NCI-H1105 treated with DMSO at 0.1 percent for 48 hours (cell line): ENCODE measurements around the gene KCNG2.
A peak's percentile ranks its signal among the peaks of the same experiment; 100 is the strongest.
"Not testable (repeated sequence)": the region's sequence is repeated elsewhere in the genome, so short reads cannot be mapped to it uniquely, and the experiment has no call there.

Source experiments
- DNase-seq: peaks from one replicate; lab custom pipeline; 2025; lab: John Stamatoyannopoulos, UW

Gene KCNG2, protein sequence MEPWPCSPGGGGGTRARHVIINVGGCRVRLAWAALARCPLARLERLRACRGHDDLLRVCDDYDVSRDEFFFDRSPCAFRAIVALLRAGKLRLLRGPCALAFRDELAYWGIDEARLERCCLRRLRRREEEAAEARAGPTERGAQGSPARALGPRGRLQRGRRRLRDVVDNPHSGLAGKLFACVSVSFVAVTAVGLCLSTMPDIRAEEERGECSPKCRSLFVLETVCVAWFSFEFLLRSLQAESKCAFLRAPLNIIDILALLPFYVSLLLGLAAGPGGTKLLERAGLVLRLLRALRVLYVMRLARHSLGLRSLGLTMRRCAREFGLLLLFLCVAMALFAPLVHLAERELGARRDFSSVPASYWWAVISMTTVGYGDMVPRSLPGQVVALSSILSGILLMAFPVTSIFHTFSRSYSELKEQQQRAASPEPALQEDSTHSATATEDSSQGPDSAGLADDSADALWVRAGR

DNA sequence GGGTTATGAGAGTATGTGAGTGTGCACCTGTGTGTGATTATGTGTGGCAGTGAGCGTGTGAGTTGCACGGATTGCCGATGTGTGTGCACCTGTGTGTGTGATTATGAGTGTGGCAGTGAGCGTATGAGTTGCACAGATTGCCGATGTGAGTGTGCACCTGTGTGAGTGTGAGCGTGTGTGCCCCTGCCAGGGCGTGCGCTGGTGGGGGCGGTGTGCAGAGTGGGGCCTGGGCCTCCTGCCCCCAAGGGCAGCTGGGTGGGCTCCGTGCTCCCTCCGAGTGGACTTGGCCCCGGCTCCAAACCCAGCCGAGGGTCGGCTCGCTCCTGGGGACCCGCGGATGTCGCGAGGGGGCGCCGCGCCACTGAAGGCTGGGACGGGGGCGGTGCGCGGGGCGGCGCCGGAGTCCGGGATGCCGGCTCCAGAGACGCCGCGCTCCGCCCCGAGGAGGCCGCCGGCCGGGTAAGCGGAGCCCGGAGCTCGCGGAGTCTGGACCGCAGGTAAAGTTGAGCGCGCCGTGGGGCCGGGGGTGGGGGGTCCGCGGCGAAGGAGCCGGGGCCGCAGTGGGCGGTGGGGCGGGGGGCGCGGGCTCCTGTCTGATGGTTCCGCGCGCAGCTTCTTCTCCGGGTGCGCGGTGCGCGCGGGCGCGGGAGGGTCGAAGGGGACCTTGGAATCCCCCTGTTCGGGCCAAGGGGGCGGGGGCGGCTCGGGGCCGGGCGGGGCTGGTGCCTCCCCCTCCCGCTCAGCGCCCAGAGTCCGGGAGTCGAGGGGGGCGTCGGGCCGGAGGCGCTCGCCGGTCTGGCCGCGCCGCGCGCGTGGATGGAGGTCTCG, at the start of gene KCNG2:
TSS of gene KCNG2 (plus strand) at position 421 of the 828 bp plus-strand sequence. CDS start 65,730 bp downstream, outside the sequence.
- DNase-seq, result peak; percentile 41

DNA sequence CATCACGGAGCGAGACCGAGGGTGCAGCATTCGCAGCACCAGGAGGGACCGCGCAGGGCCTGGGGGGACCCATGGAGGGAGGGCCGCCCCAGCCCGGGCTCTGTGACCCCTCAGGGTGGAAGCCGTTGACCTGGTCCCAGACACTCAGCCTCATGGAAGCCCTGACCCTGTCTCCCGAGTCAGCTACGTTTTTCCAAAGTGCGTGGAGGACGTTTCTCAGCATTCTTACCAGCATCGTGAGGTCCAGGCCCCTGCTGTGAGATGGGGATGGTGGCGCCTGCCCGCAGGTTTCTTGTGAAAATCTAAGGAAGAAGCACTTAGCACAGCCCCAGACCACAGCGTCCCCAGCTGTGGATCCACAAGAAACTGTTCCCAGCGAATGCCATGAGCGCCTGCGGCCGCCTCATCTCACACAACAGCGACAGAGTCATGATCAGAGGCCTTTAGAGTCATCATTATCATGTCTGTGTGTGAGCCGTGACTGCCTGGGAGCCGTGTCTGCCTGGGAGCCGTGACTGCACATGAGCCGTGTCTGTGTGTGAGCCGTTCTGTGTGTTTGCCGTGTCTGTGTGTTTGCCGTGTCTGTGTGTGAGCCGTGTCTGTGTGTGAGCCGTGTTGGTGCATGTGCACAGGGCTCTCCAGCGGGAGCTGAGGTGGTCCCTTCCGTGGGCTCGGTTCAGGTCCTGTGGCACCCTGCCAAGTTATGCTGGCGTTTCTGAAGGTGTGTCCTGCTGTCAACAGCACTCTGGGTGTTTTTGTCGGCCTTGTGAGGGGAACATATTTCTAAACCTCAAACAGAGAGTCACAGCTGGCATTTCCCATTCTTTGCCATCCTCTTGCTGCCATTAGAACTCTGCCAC, 49.2 kb upstream of the KCNG2 start:
- DNase-seq, result no peak

DNA sequence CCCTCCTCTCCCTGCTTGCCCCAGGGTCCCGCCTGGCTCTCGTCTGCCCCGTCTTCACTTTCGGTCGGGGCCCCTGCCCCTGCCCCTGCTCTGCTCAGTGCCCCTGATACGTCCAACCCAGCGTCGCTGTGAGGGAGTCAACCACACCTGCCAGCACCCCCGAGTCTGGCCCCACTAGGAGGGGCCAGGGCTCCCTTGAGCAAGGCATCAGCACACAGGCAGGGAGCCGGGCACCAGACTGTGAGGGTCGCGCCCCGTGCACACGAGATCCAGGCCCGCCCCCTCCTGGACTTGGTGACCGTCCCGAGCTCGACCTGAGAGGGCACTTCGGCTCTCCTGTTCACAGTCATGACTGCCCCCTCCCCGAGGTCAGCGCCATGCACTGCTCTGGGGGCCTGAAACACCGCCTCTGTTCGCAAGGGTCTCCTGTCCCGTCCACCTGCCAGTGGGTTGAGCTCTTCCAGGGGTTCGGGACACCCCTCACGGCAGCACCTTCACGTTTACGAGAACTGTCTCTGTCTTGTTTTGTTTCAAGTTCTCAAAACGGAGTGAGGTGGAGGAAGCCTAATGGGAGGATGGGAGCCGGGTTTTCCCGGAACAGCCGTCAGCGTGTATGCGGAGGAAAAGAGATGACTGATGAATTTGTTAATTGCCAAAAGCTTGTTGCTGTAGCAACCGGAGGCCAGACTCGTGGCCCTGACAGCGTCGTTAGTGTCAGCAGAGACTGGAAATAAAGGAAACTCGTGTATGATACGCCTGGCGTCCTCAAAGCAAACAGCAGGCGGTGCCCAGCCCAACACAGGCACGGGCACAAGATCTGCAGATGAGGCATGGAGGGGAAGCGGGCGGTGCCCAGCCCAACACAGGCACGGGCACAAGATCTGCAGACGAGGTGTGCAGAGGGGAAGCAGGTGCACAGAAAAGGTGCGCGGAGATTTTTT, 48.2 kb upstream of the KCNG2 start:
- no peak for DNase-seq

DNA sequence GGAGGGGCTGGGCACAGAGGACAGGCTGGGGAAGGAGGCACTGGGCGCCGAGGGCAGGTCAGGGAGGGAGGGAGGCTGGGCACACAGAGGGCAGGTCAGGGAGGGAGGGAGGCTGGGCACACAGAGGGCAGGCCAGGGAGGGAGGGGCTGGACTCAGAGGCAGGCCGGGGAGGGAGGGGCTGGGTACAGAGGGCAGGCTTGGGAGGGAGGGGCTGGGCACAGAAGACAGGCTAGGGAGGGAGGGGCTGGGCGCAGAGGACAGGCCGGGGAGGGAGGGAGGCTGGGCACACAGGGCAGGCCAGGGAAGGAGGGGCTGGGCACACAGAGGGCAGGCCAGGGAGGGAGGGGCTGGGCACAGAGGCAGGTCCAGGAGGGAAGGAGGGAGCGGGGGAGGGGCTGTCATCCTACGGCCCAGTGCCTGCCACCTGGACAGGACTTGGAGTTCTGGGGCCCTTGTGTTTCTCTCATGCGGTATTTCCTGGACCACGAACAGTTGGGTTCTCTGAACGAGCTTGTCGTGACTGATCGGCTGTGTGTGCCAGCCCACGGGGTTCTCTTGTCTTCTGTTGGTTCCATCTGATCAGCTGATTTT, 46.7 kb upstream of the KCNG2 start:
- no peak for DNase-seq

DNA sequence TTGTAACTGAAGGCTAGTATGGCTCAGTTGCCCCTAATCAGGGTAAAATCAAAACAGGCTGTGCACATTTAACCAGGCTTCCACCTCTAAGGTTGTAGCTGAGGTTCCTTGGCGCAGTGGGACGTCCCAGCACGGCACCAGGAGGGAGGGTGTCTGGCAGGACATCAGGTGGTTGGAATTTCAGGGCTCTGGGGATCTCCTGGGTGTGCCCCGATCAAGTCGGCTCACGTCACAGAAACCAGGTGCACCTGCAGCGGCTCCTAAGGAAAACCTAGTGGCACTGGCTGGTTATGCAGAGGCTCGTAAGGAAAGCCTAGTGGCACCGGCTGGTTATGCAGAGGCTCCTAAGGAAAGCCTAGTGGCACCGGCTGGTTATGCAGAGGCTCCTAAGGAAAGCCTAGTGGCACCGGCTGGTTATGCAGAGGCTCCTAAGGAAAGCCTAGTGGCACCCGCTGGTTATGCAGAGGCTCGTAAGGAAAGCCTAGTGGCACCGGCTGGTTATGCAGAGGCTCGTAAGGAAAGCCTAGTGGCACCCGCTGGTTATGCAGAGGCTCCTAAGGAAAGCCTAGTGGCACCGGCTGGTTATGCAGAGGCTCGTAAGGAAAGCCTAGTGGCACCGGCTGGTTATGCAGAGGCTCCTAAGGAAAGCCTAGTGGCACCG, 45.7 kb upstream of the KCNG2 start:
- not testable (repeated sequence) for DNase-seq

DNA sequence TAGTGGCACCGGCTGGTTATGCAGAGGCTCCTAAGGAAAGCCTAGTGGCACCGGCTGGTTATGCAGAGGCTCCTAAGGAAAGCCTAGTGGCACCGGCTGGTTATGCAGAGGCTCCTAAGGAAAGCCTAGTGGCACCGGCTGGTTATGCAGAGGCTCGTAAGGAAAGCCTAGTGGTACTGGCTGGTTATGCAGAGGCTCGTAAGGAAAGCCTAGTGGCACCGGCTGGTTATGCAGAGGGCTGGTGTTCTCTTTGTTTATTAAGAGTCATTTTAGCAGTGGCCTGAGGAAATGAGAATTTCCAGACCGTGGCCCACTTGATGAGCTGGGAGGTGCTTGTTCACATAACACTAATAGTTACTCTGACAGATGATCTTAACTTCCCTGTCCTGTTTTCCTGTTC, 44.8 kb upstream of the KCNG2 start:
- not testable (repeated sequence) for DNase-seq

DNA sequence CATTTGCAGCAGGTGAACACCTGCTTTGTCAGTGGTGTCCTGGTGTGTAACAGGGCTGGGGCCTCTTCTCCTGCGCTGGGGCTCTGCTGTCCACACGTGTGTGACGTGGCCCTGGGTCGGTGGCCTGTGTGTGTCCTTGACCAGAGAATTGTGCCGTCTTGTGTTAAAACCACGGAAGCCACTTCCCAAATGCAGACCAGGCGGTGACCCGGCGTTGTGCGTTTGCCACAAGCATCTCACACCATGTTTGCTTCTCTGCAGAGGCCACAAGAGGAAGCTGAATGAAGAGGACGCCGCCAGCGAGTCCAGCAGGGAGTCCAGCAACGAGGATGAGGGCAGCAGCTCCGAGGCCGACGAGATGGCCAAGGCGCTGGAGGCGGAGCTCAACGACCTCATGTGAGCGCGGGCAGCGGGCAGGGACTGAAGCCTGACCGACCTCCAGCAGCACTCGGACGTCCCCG, 44.3 kb upstream of the KCNG2 start:
- DNase-seq, result no peak

DNA sequence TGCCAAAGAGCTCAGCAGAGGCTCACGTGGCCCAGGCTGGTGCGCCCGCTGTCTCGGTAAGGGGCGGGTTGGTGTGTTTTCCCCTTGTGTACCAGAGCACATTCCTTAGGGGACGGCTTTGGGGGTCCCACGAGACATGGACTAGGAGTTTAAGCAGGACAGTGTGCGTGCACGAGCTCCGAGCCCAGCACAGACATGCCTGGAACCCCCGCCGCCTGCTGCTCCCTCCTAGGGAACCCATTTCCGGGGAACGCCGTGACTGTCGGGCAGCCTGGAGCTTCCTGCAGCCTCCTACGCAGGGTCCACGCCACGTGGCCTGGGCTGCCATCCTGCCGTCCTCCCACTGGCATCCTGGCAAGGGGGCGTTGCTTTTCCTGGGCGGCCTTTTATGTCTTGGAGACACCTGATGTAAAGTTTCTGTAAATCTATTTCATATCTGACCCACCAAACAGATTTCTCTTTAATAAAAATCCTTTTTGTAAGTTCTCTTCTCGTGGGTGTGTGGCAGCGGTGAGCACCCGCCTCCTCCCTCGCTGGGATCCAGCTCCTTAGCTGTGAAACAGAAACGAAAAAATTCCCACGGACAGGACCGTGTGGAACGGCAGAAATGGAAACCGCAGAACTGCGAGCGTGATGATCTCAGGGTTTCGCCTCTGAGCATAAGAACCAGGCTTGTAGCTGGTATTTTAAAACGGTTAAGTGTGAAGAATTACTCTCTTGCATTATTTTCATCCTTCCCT, 43.5 kb upstream of the KCNG2 start:
- DNase-seq, result no peak

DNA sequence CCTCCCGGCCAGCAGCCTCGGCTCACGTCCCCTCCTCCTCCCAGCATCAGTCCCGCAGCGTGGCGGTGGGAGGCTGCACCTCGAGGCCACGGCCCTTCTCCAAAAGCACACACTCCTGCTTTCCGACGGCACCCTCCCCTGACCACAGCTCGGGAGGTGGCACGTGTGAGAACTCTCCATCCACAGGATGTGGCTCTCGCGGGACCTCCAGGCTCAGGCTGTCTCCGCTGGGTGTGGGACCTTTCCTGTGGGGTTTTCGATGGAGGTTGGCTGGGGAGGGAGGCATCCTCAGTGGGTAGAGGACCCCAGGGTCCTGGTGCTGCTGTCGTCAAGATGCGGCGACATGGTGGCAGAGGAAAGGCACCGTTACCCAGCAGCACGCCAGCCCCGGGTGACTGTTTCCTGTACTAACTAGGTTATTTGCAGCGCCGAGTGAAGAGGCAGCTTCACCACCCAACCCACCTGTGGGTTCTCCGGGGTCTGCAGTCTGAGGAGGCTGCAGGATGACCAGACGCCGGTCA, 42.8 kb upstream of the KCNG2 start:
- DNase-seq, result no peak

DNA sequence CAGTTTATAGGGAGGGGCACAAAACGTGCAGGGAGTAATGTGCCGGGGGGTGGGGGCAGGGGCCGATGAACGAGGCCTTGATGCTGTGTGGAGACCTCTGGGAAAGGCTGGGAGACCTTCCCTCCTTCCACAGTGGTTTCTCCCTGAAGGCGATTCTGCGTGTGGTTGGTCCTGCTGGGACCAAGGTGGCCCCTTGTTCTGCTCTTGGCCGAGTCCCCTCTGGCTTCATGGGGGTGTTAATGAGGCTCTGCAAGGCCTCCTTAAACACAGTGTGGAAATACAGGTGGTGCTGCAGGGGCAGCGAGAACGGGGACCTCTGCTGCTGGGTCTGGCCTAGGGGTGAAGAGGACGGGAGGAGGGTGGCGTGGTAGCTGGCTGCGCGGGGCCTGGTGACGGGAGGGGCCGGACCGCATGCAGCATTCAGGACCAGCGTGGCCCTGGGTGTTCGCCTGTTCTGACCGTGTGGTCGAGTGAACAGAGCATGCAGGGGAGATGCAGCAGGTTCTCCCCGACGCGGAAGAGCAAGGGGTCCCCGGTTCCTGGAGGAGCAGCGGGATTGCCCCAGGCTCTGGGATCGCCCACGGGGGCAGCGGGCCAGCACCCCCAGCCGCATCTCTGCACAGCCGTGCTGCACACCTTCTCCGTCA, 42.1 kb upstream of the KCNG2 start:
- no peak for DNase-seq

DNA sequence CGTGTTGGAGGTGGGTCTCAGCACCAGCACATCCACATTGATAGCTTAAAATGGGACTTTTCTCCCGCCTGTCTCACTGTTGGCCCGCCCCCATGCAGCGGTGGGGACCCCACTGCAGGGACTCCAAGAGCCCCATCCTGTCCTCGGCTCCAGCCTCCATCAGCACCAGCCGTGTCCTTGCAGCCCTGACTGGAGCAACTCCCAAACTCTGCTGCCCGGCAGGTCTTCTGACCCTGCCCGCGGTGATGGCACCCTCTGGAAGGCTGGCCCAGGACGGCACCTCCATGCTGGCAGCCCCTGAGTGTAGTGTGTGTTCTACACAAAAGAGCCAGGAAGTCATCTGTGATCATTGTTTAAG, 41.6 kb upstream of the KCNG2 start:
- no peak for DNase-seq

DNA sequence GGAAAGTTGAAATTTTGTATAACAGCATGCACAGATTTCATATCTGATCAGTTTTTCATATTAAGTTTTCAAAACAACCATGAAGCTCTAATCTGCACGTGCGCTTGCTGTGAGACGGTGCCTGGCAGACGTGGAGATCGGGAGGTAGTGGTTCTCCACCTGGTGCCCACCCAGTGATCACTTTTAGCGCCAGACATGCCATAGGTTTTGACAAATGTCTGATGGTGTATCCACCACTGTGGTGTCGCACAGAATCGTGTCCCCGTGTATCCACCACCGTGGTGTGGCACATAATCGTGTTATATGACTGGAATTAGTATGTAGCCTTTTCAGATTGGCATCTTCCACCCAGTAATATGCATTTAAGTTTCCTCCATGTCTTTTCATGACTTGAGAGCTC, 40.9 kb upstream of the KCNG2 start:
- no peak for DNase-seq

DNA sequence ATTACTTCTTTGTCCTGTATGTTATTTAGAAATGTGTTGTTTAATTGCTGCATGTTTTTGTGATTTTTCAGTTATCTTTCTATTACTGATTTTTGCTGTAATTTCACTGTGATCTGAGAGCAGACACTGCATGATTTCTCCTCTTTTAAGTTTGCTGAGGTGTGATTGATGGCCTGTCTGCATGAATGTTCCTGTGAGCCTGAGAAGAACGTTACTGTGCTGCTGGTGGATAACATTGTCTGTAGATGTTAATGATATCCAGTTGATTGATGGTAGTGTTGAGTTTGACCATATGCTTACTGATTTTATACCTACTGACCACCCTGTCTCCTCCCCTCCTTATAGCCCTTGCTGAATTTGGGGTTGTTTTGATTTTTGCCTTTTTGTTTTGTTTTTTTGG, 37.4 kb upstream of the KCNG2 start:
- DNase-seq, result no peak

DNA sequence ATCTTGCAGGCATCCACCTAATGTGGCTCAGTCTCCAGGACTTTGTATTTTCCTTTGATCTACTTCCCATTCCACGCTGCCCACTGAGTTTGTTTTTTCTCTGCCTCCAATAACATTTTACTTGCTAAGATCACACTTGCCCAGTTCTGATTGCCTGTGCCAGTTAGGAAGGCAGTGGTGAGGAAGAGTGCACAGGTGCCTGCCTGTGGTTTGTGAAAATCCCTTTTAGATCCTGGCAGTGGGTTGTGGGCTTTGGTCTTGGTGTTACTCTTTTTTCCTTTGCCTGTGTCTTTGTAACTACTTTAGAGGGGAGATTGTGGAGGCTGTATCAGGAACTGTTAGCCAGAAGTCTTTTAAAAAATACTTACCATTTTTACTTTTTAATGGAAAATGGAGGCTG, 36.9 kb upstream of the KCNG2 start:
- DNase-seq, result no peak

DNA sequence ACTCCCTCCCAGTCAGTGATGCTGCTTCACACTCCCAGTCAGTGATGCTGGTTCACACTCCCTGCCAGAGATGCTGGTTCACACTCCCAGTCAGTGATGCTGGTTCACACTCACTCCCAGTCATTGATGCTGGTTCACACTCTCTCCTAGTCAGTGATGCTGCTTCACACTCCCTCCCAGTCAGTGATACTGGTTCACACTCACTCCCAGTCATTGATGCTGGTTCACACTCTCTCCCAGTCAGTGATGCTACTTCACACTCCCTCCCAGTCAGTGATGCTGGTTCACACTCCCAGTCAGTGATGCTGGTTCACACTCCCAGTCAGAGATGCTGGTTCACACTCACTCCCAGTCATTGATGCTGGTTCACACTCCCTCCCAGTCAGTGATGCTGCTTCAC, 34.3 kb upstream of the KCNG2 start:
- no peak for DNase-seq

DNA sequence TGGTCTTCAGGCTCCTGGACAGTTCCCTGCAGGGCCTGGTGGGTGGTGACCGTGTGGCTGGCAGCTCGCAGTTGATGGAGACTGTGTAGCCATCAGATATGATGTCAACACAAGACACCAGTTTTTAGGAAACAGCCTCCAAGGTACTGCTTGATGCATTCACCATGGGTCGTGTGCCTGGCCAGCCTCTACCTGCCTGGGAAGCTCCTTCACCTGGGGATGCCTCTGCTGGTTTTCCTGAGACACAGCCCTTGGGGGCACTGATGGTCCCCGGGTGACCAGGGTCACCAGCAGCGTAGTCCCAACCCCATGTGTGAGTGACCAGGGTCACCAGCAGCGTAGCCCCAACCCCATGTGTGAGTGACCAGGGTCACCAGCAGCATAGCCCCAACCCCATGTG, 33.6 kb upstream of the KCNG2 start:
- DNase-seq, result no peak

DNA sequence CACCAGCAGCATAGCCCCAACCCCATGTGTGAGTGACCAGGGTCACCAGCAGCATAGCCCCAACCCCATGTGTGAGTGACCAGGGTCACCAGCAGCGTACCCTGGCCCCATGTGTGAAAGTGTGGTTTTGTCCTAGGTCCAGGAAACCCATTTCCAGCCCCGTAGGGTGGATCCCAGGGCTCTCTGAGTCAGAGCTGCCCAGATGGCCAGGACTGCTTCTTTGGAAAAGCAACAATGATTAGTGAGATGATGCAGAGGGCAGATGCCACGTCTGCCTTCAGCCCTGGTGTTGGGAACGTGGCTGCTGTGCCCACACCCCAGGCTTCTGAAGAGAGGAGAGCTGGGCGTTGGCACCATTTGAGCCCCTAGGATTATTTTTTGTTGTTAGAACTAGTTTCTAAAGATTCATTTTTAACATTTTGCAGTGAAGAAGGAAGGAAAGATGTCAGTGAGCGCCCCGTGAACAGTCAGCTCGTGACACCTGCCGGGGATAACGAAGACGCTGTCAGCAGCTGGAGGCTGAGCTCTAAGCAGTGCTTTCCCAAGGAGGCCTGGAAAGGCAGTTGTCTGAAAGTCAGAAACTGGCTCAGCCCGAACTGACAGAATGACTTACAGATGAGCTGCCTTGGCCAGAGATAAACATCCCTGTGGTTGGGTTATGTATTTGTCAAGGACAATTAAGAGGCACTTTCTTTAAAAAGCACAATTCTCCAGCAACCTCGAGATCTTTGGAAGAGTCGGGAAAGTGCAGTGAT, 32.1 kb upstream of the KCNG2 start:
- no peak for DNase-seq

DNA sequence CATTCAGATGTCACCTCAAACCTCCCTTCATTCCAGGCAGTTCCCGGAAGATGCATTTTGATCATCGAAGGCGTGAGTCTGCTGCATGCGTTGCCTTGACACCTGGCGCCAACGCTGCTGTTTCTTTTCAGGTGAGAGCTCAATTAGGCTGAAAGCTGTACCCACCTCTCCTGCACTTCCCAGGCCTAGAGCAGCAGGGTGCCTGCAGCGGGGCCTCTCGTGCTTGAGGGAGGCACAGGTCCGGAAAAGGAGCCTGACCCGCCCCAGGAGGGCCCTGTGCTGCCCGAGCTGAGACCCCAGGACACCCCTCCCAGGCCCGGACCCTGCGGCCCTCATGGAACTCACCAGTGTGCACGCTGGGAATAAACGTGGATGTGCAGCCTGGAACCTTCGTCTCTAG, 31.4 kb upstream of the KCNG2 start:
- no peak for DNase-seq
